Skeletal muscle satellite cell (primary cell): ENCODE results near the gene TPD52L3. TPM values are rescaled to one million over a fixed set of nuclear protein-coding genes. Genes with fewer than 3 reads are reported as not detected.

Source experiments
- H3K27me3 ChIP-seq: 2 replicates; pipeline ENCODE4 v1.7.0; 2013; ENCODE audit warnings: low read length; ENCODE audit not compliant: control insufficient read depth, insufficient read depth
- H3K36me3 ChIP-seq: 2 replicates; pipeline ENCODE4 v1.7.0; 2013; ENCODE audit warnings: mild to moderate bottlenecking, control low read depth, low read length; ENCODE audit not compliant: insufficient read depth
- H3K4me1 ChIP-seq: 2 replicates; pipeline ENCODE4 v1.7.0; 2013; ENCODE audit warnings: low read length; ENCODE audit not compliant: control insufficient read depth, insufficient read depth
- H3K4me2 ChIP-seq: 2 replicates; pipeline ENCODE4 v1.7.0; 2013; ENCODE audit warnings: mild to moderate bottlenecking, low read length
- H3K4me3 ChIP-seq: 2 replicates; pipeline ENCODE4 v1.7.0; 2013; ENCODE audit warnings: low read length
- H3K9ac ChIP-seq: 2 replicates; pipeline ENCODE4 v1.7.0; 2013; ENCODE audit warnings: mild to moderate bottlenecking, low read depth, low read length, moderate library complexity
- H3K9me3 ChIP-seq: replicated peaks from 2 replicates; pipeline ENCODE4 v1.7.0; 2013; ENCODE audit warnings: mild to moderate bottlenecking, control low read depth, low read length
- total RNA-seq: library from RNA; depleted of rRNA; stranded (reverse); fragments of >200 nt; gene quantifications from 2 replicates; pipeline ENCODE4 v1.2.3, GENCODE V29; 2012; rRNA removed

Gene TPD52L3
- total RNA-seq, result not detected in 2 replicates

DNA sequence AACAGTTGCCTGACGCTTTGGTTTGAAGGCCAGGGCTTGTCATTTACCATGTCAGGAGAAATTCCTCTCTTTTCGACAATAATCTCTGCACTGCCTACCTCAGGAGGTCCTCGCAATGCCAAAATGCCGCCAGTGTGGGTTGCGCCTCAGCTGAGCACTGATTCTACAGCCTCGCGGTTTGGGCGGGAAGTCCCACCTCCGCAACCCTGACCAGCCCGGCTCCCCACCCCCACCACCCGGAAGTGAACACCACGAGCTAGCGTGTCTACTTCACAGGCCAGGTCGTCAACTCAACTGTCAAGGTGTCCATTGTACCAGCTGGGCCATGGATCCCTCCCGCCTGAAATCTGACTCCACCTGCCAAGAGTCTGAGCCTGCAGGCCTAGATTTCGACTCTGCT, at the start of gene TPD52L3:
TSS of gene TPD52L3 (plus strand) at position 273 of the 400 bp plus-strand sequence. CDS start 221 bp downstream, outside the sequence.
- Histone ChIP-seq H3K4me3 (no peak within 1 kb of the TSS), H3K27me3 (peaks cover 29% of the 10 kb centered on the region), H3K4me2 (no peak within 1 kb of the TSS), H3K9me3 (no peaks in the 10 kb centered on the region), H3K36me3 (no peaks in the 10 kb centered on the region), H3K9ac (no peak within 1 kb of the TSS), H3K4me1 (no peaks in the 10 kb centered on the region)

GRCh38 chr9:6301858-6302257, 26.3 kb upstream of the TPD52L3 start:
- no peaks in the 10 kb centered on the region for H3K4me1 ChIP-seq
- no peak overlapping the region for H3K4me3 ChIP-seq
- H3K9ac ChIP-seq, result no peak overlapping the region

DNA sequence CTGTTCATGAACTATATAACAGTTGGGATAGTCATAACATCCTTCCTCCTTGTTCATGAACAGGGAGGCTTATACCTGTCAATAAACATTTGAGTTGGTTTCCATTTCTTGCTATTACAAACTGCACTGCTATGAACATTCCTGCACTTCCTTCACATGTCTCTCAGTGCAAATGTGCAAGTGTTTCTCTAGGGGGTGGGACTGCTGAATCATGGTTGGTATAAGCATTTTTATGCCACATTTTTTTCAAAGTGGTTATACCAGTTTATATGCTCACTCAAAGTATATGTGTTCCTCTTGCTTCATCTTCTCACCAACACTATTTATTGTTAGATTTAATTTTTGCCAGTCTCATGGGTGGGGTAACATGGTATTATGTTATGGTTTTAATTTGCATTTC, 25.8 kb upstream of the TPD52L3 start:
- H3K9ac ChIP-seq, result no peak overlapping the region
- peaks cover 4% of the 10 kb centered on the region for H3K27me3 ChIP-seq
- H3K9me3 ChIP-seq, result no peaks in the 10 kb centered on the region
- H3K4me1 ChIP-seq, result no peaks in the 10 kb centered on the region
- no peak overlapping the region for H3K4me3 ChIP-seq
- H3K36me3 ChIP-seq, result no peaks in the 10 kb centered on the region
- H3K4me2 ChIP-seq, result no peak overlapping the region

More at GRCh38 chr9:6301858-6302257, 26.3 kb upstream of the TPD52L3 start:
- H3K36me3 ChIP-seq, result no peaks in the 10 kb centered on the region
- H3K9me3 ChIP-seq, result no peaks in the 10 kb centered on the region
- no peak overlapping the region for H3K4me2 ChIP-seq
- peaks cover 2% of the 10 kb centered on the region for H3K27me3 ChIP-seq

DNA sequence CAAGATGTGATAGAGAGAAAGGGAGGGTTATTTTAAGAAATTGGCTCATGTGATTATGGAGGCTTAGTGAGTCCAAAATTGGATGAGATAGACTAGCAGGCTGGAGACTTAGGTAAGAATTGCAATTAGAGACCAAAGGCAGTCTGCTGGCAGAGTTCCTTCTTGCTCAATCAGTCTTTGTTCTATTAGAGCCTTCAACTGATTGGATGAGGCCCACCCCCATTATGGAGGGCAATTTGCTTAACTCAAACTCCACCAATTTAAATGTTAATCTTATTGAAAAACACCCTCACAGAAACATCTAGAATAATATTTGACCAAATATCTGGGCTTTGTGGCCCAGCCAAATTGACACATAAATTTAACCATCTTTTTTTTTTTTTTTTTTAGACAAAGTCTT, 23.9 kb upstream of the TPD52L3 start:
- H3K9me3 ChIP-seq, result no peaks in the 10 kb centered on the region
- H3K9ac ChIP-seq, result no peak overlapping the region
- H3K27me3 ChIP-seq, result peaks cover 11% of the 10 kb centered on the region
- H3K36me3 ChIP-seq, result no peaks in the 10 kb centered on the region
- no peaks in the 10 kb centered on the region for H3K4me1 ChIP-seq
- H3K4me3 ChIP-seq, result no peak overlapping the region
- no peak overlapping the region for H3K4me2 ChIP-seq

- no peaks in the 10 kb centered on the region for H3K36me3 ChIP-seq
- H3K9ac ChIP-seq, result no peak overlapping the region
- no peak overlapping the region for H3K4me3 ChIP-seq
- no peaks in the 10 kb centered on the region for H3K4me1 ChIP-seq
- peaks cover 22% of the 10 kb centered on the region for H3K27me3 ChIP-seq
- no peak overlapping the region for H3K4me2 ChIP-seq
- no peaks in the 10 kb centered on the region for H3K9me3 ChIP-seq
These were observed 22.1 kb upstream of the TPD52L3 start for GRCh38 chr9:6305954-6306563.

GRCh38 chr9:6307551-6308096, 20.6 kb upstream of the TPD52L3 start:
- peaks cover 30% of the 10 kb centered on the region for H3K27me3 ChIP-seq

DNA sequence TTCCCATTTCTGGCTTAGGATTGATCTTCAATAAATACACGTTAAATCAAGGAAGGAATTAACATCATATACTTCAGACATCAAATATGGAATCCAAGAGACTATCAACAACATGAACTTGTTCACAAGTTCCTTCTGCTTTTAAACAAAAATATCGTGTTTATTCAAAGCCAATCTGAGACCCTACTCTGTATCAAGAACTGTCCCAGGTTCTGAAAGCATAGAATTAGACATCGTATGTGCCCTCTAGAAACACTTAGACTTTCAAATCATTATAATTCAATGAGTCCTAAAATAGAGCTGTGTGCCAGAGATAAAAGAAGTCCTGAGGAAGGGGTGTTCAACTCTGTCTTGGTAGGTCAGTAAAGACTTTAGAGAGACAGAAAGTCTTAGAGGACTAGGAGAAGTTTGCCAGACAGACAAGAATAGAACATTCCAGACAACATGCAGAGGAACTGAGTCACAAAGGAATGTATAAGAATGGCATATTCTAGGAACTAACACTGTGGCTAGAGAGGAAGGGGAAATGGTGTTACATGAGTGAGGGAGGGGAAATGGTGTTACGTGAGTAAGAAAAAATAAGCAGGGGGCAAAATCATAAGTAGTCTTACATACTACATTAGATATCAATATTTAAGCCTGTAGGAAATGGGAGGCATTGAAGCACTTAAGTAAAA, 2.9 kb downstream of the TPD52L3 start:
- H3K9me3 ChIP-seq, result no peaks in the 10 kb centered on the region
- H3K36me3 ChIP-seq, result no peaks in the 10 kb centered on the region
- H3K4me3 ChIP-seq, result no peak overlapping the region
- H3K9ac ChIP-seq, result no peak overlapping the region
- no peaks in the 10 kb centered on the region for H3K4me1 ChIP-seq
- H3K27me3 ChIP-seq, result peaks cover 17% of the 10 kb centered on the region
- no peak overlapping the region for H3K4me2 ChIP-seq

More at GRCh38 chr9:6307551-6308096, 20.6 kb upstream of the TPD52L3 start:
- Histone ChIP-seq H3K4me2 (no peak overlapping the region), H3K9me3 (no peaks in the 10 kb centered on the region), H3K36me3 (no peaks in the 10 kb centered on the region), H3K4me1 (no peaks in the 10 kb centered on the region), H3K4me3 (no peak overlapping the region), H3K9ac (no peak overlapping the region)

DNA sequence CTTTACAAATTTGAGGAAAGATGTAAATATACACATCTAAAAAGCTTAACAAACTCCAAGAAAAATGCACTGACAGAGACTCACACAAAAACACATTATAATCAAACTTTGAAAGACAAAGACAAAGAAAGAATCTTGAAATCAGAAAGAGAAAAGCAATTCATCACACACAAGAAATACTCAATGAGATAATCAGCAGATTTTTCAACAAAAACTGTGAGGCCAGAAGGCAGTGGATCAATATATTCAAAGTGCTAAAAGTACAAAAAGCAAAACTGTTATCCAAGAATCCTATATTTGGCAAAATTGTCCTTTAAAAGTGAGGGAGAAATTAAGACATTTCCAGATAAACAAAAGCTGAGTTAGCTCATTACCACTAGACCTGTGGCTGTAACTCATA, 6.1 kb downstream of the TPD52L3 start:
- Histone ChIP-seq H3K4me2 (no peak overlapping the region), H3K36me3 (no peaks in the 10 kb centered on the region), H3K9me3 (no peaks in the 10 kb centered on the region), H3K4me1 (no peaks in the 10 kb centered on the region), H3K27me3 (peaks cover 6% of the 10 kb centered on the region), H3K9ac (no peak overlapping the region), H3K4me3 (no peak overlapping the region)

- Histone ChIP-seq H3K9me3 (no peaks in the 10 kb centered on the region), H3K4me3 (no peak overlapping the region), H3K4me2 (no peak overlapping the region), H3K27me3 (peaks cover 9% of the 10 kb centered on the region), H3K36me3 (no peaks in the 10 kb centered on the region), H3K4me1 (no peaks in the 10 kb centered on the region), H3K9ac (no peak overlapping the region)
These were observed 20.6 kb downstream of the TPD52L3 start for GRCh38 chr9:6348766-6349165.

DNA sequence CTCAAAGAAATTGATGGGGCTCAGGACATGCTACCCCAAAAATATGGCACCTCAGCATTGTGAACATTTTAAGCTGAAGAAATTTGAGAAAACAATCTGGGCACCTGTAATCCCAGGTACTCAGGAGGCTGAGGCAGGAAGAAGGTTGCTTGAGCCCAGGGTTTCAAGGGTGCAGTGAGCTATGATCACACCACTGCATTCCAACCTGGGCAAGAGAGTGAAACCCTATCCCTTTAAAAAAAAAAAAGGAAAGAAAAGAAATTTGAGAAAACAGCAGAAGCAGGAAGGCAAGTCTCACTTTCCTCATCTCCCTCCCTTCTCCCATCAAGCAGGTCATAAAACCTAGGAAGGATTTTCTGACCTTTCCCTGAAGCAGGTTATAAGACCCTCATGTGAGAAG, 23.6 kb downstream of the TPD52L3 start:
- peaks cover 6% of the 10 kb centered on the region for H3K27me3 ChIP-seq
- H3K9me3 ChIP-seq, result no peaks in the 10 kb centered on the region
- no peak overlapping the region for H3K4me3 ChIP-seq
- H3K36me3 ChIP-seq, result no peaks in the 10 kb centered on the region
- H3K4me1 ChIP-seq, result peaks cover 21% of the 10 kb centered on the region
- H3K9ac ChIP-seq, result no peak overlapping the region
- no peak overlapping the region for H3K4me2 ChIP-seq

- Histone ChIP-seq H3K4me2 (no peak overlapping the region), H3K27me3 (peaks cover 6% of the 10 kb centered on the region), H3K4me3 (no peak overlapping the region), H3K9me3 (no peaks in the 10 kb centered on the region), H3K9ac (no peak overlapping the region), H3K4me1 (peaks cover 21% of the 10 kb centered on the region), H3K36me3 (no peaks in the 10 kb centered on the region)
These were observed 26.0 kb downstream of the TPD52L3 start for GRCh38 chr9:6354072-6354686.
